Measurements from ENCODE around the gene PDGFD. TPM values are rescaled to one million over a fixed set of nuclear protein-coding genes. Genes with fewer than 3 reads are reported as not detected.

PDGFD gene
- total and polyA plus RNA-seq, 9 donors = 42.8 to 134 (median 77.9) TPM

DNA sequence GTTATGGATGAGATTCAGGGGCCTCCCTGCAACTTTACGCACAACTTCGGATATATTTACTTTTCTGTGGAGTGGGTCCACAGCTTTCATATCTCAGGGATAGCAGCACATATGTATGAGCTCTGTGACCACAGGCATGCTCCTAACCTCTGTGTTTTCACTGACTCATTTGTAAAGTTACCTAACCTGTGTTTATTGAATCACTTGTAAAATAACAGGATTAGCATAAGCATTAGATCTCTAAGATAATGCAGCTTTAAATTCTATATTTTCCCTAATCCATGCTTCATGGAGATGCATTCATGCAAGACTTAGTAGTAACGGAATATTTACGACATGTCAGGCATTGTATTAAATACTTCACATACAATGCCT, 175.4 kb downstream of the PDGFD start:
- no peaks in the 10 kb centered on the region for H3K27me3 ChIP-seq
- H3K4me1 ChIP-seq (ENCODE audit: insufficient read depth) = peaks cover 2% of the 10 kb centered on the region
- H3K9me3 ChIP-seq = no peaks in the 10 kb centered on the region
- H3K36me3 ChIP-seq = no peaks in the 10 kb centered on the region
- no peak overlapping the region for H3K27ac ChIP-seq
- no peak for DNase-seq
- no peak overlapping the region for H3K4me3 ChIP-seq
- intact Hi-C loops (cut with DNase I) = no loop called here
- TF ChIP-seq, protein P1, sequence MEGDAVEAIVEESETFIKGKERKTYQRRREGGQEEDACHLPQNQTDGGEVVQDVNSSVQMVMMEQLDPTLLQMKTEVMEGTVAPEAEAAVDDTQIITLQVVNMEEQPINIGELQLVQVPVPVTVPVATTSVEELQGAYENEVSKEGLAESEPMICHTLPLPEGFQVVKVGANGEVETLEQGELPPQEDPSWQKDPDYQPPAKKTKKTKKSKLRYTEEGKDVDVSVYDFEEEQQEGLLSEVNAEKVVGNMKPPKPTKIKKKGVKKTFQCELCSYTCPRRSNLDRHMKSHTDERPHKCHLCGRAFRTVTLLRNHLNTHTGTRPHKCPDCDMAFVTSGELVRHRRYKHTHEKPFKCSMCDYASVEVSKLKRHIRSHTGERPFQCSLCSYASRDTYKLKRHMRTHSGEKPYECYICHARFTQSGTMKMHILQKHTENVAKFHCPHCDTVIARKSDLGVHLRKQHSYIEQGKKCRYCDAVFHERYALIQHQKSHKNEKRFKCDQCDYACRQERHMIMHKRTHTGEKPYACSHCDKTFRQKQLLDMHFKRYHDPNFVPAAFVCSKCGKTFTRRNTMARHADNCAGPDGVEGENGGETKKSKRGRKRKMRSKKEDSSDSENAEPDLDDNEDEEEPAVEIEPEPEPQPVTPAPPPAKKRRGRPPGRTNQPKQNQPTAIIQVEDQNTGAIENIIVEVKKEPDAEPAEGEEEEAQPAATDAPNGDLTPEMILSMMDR (IDR thresholded peaks at IDR 0.05) = no peak
- TF ChIP-seq POLR2A (IDR thresholded peaks at IDR 0.05) (no peak), EP300 (IDR thresholded peaks at IDR 0.05) (no peak)
- 62 to 86% (median 67%) methylated on average over 4 of the region's 4 CpGs for WGBS, 3 donors

DNA sequence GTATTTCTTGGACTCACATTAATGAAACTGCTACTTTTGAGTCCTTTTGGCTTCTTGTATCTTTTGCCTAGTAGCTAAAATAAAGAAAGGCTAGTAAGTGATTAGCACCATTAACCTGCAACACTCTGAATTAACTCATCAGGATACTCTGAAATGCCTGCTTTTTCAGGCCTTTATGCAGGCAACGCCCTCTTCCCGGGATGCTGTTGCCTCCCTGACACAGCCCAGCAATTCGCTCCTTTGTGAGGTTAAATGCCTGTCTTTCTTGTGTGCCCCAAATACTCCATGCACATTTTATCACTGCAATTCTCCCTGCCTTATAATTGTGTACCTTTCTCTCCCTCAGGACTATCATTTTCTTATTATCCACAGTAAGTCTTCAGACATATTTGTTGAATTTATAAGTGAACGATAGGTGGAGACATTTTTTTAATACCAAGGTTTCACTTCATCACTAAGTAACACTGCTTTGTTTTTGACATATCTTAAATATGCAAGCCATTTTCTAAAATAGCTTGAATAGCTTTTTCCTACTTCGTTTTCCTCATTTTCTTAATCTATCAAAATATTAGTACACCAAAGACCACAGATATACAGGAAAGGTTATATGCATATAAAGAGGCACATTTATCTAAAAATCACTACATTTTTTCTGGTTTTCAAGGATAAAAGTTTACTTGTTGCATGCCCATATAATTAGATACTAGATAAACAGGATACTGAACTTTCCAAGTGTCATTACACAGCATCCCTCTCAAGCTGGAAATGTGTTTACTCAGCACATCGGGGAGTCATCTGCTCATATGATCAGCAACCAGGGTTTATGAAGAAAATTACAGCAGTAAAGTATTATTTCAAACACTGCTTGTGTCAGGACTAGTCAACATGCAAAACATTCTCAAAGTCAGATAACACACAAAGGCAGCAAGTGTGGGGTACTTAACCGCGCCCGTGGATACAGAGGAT, 176.0 kb downstream of the PDGFD start:
- Histone ChIP-seq H3K4me3 (no peak overlapping the region), H3K9me3 (no peaks in the 10 kb centered on the region), H3K4me1 (ENCODE audit: insufficient read depth) (peaks cover 2% of the 10 kb centered on the region), H3K36me3 (no peaks in the 10 kb centered on the region), H3K27ac (no peak overlapping the region), H3K27me3 (no peaks in the 10 kb centered on the region)
- TF ChIP-seq, protein P1 (IDR thresholded peaks at IDR 0.05) = no peak
- TF ChIP-seq EP300 (IDR thresholded peaks at IDR 0.05) (no peak), POLR2A (IDR thresholded peaks at IDR 0.05) (no peak)
- intact Hi-C loops (cut with DNase I) = no loop called here
- 61 to 66% (median 62%) methylated on average over 9 of the region's 9 CpGs for WGBS, 3 donors
- no peak for DNase-seq

DNA sequence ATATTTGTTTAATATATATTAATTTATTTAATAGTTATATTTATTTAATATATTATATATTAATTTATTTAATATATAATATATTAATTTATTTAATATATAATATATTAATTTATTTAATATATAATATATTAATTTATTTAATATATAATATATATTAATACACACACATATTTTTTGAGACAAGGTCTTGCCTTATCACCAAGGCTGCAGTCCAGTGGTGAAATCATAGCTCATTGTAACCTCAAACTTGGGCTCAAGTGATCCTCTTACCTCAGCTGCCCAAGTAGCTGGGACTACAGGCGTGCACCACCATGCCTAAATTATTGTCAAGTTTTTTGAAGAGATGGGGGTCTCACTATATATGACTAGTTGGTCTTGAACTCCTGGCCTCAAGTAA, 178.9 kb downstream of the PDGFD start:
- TF ChIP-seq POLR2A (IDR thresholded peaks at IDR 0.05) = no peak
- TF ChIP-seq, protein P1 (IDR thresholded peaks at IDR 0.05) = no peak
- no peak for TF ChIP-seq EP300 (IDR thresholded peaks at IDR 0.05)
- intact Hi-C loops (cut with DNase I) = no loop called here

DNA sequence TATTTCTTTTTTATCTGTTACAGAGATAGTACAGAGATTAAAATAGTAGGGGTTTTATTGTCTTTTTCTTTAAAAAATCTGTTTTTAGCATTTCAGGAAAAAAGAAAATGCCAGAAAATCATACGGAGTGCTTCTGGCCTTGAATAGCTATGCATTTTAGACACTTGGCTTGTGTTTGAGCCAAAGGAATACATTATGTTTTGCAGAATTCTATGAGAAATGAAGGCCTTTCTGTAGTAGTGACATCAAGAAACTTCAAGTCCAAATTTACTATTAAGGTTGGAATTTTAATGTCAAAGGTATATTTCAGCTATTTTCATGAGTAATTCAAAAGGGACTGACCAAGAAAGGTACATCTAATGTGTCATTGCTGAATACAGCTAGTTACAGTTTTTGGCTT, 183.8 kb downstream of the PDGFD start:
- Histone ChIP-seq H3K4me3 (no peak overlapping the region), H3K9me3 (no peaks in the 10 kb centered on the region), H3K4me1 (ENCODE audit: insufficient read depth) (no peaks in the 10 kb centered on the region), H3K36me3 (no peaks in the 10 kb centered on the region), H3K27ac (no peak overlapping the region), H3K27me3 (no peaks in the 10 kb centered on the region)
- no peak for DNase-seq
- intact Hi-C loops (cut with DNase I) = no loop called here
- WGBS, 3 donors = 53 to 63% (median 59%) methylated on average over 1 of the region's 1 CpG
- TF ChIP-seq EP300 (IDR thresholded peaks at IDR 0.05) (no peak), POLR2A (IDR thresholded peaks at IDR 0.05) (no peak)
- TF ChIP-seq, protein P1 (IDR thresholded peaks at IDR 0.05) = no peak

More for the DNA sequence above, 178.9 kb downstream of the PDGFD start:
- Histone ChIP-seq H3K4me3 (no peak overlapping the region), H3K36me3 (no peaks in the 10 kb centered on the region), H3K9me3 (no peaks in the 10 kb centered on the region), H3K4me1 (ENCODE audit: insufficient read depth) (peaks cover 2% of the 10 kb centered on the region), H3K27me3 (no peaks in the 10 kb centered on the region), H3K27ac (no peak overlapping the region)
- DNase-seq = no peak
- WGBS, 3 donors = 97 to 100% (median 100%) methylated on average over 1 of the region's 1 CpG

All from ovary (tissue), 9 donors.